H1 (cell line): ENCODE data around the gene PIP5K1B. TPM values are rescaled to one million over a fixed set of nuclear protein-coding genes. Genes with fewer than 3 reads are reported as not detected.

ENCODE experiments used
- ASH2L ChIP-seq: fragments of 200-600, 300-600 bp; sonication (generic); IDR thresholded peaks from one replicate; pipeline ENCODE4 v1.7.1; 2017; ENCODE audit warnings: low read length
- CHD7 ChIP-seq: fragments of 300-600 bp; sonication (generic); IDR thresholded peaks from 2 replicates; pipeline ENCODE4 v1.7.1; 2012; ENCODE audit warnings: low read length, moderate library complexity, mild to moderate bottlenecking, inconsistent platforms; ENCODE audit not compliant: insufficient replicate concordance
- EGR1 ChIP-seq: IDR thresholded peaks from 2 replicates; pipeline ENCODE4 v1.6.1; 2011; ENCODE audit warnings: low read depth, low read length, borderline replicate concordance
- EP300 ChIP-seq, 2 experiments: IDR thresholded peaks; 1 replicate in 1 of 2; 2 replicates in 1 of 2; pipeline ENCODE4 v1.6.1; 2011 to 2012; ENCODE audit warnings: low read depth in 2 of 2, low read length in 2 of 2, mild to moderate bottlenecking in 2 of 2, borderline replicate concordance in 1 of 2, inconsistent platforms in 1 of 2, moderate library complexity in 1 of 2
- NANOG ChIP-seq: IDR thresholded peaks from 2 replicates; pipeline ENCODE4 v1.6.1; 2011; ENCODE audit warnings: low read length, low read depth, mild to moderate bottlenecking, inconsistent platforms; ENCODE audit not compliant: insufficient read depth, poor library complexity, severe bottlenecking
- SIN3A ChIP-seq, 2 experiments: IDR thresholded peaks in 1 of 2; conservative IDR thresholded peaks in 1 of 2; 2 replicates each; pipeline ENCODE4 v1.6.1; 2011 to 2012; ENCODE audit warnings: low read length in 2 of 2, improper control_type of control experiment in 1 of 2, low read depth in 1 of 2, mild to moderate bottlenecking in 1 of 2
- SRF ChIP-seq: IDR thresholded peaks from 2 replicates; pipeline ENCODE4 v1.6.1; 2011; ENCODE audit warnings: mild to moderate bottlenecking, low read depth, low read length, moderate library complexity
- TEAD4 ChIP-seq: IDR thresholded peaks from 2 replicates; pipeline ENCODE4 v1.6.1; 2012; ENCODE audit warnings: low read depth, low read length, inconsistent platforms, mixed read lengths
- polyA plus RNA-seq, 7 experiments: library from polyadenylated mRNA; depleted of rRNA in 3 of 7; stranded (reverse) in 5 of 7; unstranded in 2 of 7; fragments of >200 nt in 5 of 7; fragments of 200-250 nt in 2 of 7; gene quantifications; 1 replicate in 5 of 7; 2 replicates in 1 of 7; 4 replicates in 1 of 7; pipeline versions ENCODE4 v1.2.1 to v1.2.3, GENCODE V29; 2011 to 2013; ENCODE audit warnings: missing spikeins in 2 of 7, mixed read lengths in 2 of 7
- total RNA-seq: library from RNA; stranded (reverse); fragmentation: NEBNext Ultra II Directional; extraction: Animal tissue kit (Norgen Biotek cat#: 25700); gene quantifications from 2 replicates; pipeline ENCODE4 v1.2.1, GENCODE V29; 2021

PIP5K1B gene
- total and polyA plus RNA-seq, 2 of the 8 experiments (the other 6 are each of a cell fraction or from before 2014, with no cell fraction given): 4.7 to 7.7 TPM

- TF ChIP-seq CHD7 (no peak), EGR1 (no peak), SIN3A (conservative IDR thresholded peaks at IDR 0.05 in 1 of 2, IDR thresholded peaks at IDR 0.05 in 1 of 2; ENCODE audit: low read depth in 1 of 2, low read length in 2 of 2) (no peak), NANOG (no peak), EP300 (IDR thresholded peaks at IDR 0.05; ENCODE audit: borderline replicate concordance in 1 of 2, low read depth in 2 of 2, low read length in 2 of 2) (no peak), ASH2L (no peak), TEAD4 (no peak), SRF (no peak)
Observed at GRCh38 chr9:69009708-69010107, 304.7 kb downstream of the PIP5K1B start (continued).
